CD4-positive, alpha-beta T cell (primary cell): ENCODE results near the gene RRAD. TPM values are rescaled to one million over a fixed set of nuclear protein-coding genes. Genes with fewer than 3 reads are reported as not detected.

ENCODE experiments used
- ATAC-seq: fragments of 200-7000 bp; cut with Tn5 transposase; one replicate; pipeline ENCODE4 v1.10.0; 2022; ENCODE audit warnings: mild to moderate bottlenecking; ENCODE audit not compliant: poor library complexity
- CTCF ChIA-PET: fragments of 350-600 bp; sonication (Branson Sonifier 250); formaldehyde crosslinking; loops from one replicate; lab custom pipeline; 2021; ENCODE audit warnings: antibody characterized with exemption, inconsistent platforms; lab: Charles Lee
- POLR2A ChIA-PET: fragments of 350-600 bp; sonication (Branson Sonifier 250); formaldehyde crosslinking; loops from one replicate; lab custom pipeline; 2021; ENCODE audit warnings: antibody characterized with exemption, inconsistent platforms; lab: Charles Lee
- DNase-seq, 14 experiments: peaks; one replicate each; pipeline ENCODE4 v3.0.0-alpha.2; 2013 to 2020; ENCODE audit warnings: mixed read lengths in 2 of 14
- H3K27ac ChIP-seq, 2 donors: one replicate each; pipeline versions ENCODE4 v1.5.1 to v1.7.0; 2013; ENCODE audit warnings: low read length in 2 of 2, low read depth in 1 of 2, mild to moderate bottlenecking in 1 of 2
- H3K27me3 ChIP-seq, 2 experiments: 1 replicate in 1 of 2; 2 replicates in 1 of 2; pipeline versions ENCODE4 v1.6.1 to v1.7.0; 2013; ENCODE audit warnings: low read length in 2 of 2, control low read depth in 1 of 2, mild to moderate bottlenecking in 1 of 2, moderate library complexity in 1 of 2; ENCODE audit not compliant: insufficient read depth in 2 of 2, control insufficient read depth in 1 of 2
- H3K36me3 ChIP-seq: one replicate; pipeline ENCODE4 v1.6.1; 2013; ENCODE audit warnings: low read length, control low read depth; ENCODE audit not compliant: insufficient read depth
- H3K4me1 ChIP-seq: one replicate; pipeline ENCODE4 v1.6.1; 2013; ENCODE audit warnings: low read length, control low read depth; ENCODE audit not compliant: insufficient read depth
- H3K4me3 ChIP-seq: one replicate; pipeline ENCODE4 v1.5.1; 2013; ENCODE audit warnings: mild to moderate bottlenecking, low read length, moderate library complexity
- H3K9me3 ChIP-seq, 2 experiments: 1 replicate in 1 of 2; 2 replicates in 1 of 2; pipeline versions ENCODE4 v1.6.1 to v1.7.0; 2013; ENCODE audit warnings: low read length in 2 of 2, mild to moderate bottlenecking in 2 of 2, control low read depth in 1 of 2, moderate library complexity in 1 of 2; ENCODE audit not compliant: control insufficient read depth in 1 of 2, insufficient read depth in 1 of 2
- H3K27ac Mint-ChIP-seq: one replicate; pipeline ENCODE4 v1.8.0; 2020; ENCODE audit warnings: mixed read lengths
- H3K27me3 Mint-ChIP-seq: one replicate; pipeline ENCODE4 v1.8.0; 2021; ENCODE audit warnings: mixed read lengths
- H3K36me3 Mint-ChIP-seq: one replicate; pipeline ENCODE4 v1.8.0; 2021; ENCODE audit warnings: low read depth, mixed read lengths
- H3K4me1 Mint-ChIP-seq: one replicate; pipeline ENCODE4 v1.8.0; 2021; ENCODE audit warnings: low read depth, mixed read lengths
- H3K4me3 Mint-ChIP-seq: one replicate; pipeline ENCODE4 v1.8.0; 2020; ENCODE audit warnings: mild to moderate bottlenecking, mixed read lengths
- H3K9me3 Mint-ChIP-seq: one replicate; pipeline ENCODE4 v1.8.0; 2020; ENCODE audit warnings: mixed read lengths
- CTCF ChIP-seq: fragments of 200-600 bp; IDR thresholded peaks from one replicate; pipeline ENCODE4 v1.8.0; 2022; ENCODE audit warnings: antibody characterized with exemption, mild to moderate bottlenecking
- intact Hi-C, 2 experiments: fragments of 100-400 bp; cut with DNase I in 1 of 2; cut with micrococcal nuclease in 1 of 2; formaldehyde crosslinking; loops; one replicate each; pipeline versions ENCODE4 v1.15.1 to v1.9.0; 2023 to 2025; cut with DNase I, micrococcal nuclease
- total RNA-seq, 174 experiments: library from RNA in 2 of 174; stranded (reverse) in 2 of 174; gene quantifications; one replicate each; pipeline ENCODE4 v1.2.3 and lab custom pipeline; 2021 to 2026

The RRAD gene
- total RNA-seq, 2 experiments from 2014 or later: 0.28 to 0.49 TPM

- no peak for ATAC-seq
- no peaks in the 10 kb centered on the region for H3K36me3 Mint-ChIP-seq
- Histone ChIP-seq H3K27me3 (peaks cover 4 to 15% of the 10 kb centered on the region in 2 experiments), H3K36me3 (no peaks in the 10 kb centered on the region), H3K4me1 (no peaks in the 10 kb centered on the region), H3K9me3 (peaks cover 0 to 5% of the 10 kb centered on the region in 2 experiments), H3K4me3 (no peak overlapping the region), H3K27ac (no peak overlapping the region)
- no peak overlapping the region for H3K27ac Mint-ChIP-seq
- intact Hi-C loops: no loop called here
- no peaks in the 10 kb centered on the region for H3K9me3 Mint-ChIP-seq
- no peak for TF ChIP-seq CTCF
- POLR2A ChIA-PET: no interaction called here
- H3K4me3 Mint-ChIP-seq: no peak overlapping the region
- no peak for DNase-seq
- CTCF ChIA-PET: no interaction called here
- no peaks in the 10 kb centered on the region for H3K4me1 Mint-ChIP-seq
- H3K27me3 Mint-ChIP-seq: peaks cover 13% of the 10 kb centered on the region
Measured at GRCh38 chr16:66917741-66918140, 7.6 kb downstream of the RRAD start.

DNA sequence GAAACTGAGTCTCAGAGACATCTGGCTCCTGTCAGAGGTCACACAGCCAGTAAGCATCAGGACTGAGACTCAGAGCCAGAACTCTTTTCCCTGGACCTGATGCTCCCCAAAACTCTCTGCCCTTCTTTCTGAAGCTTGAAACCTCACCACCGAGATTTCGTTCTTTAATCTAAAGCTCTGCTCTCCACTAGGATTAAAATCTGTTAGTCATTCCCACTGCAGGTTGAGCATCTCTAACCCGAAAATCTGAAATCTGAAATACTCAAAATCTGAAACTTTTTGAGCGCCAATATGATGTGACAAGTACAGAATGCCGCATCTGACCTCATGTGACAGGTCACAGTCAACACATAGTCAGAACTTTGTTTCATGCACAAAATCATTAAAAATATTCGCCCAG, 8.8 kb downstream of the RRAD start:
- Histone ChIP-seq H3K27me3 (peaks cover 4 to 9% of the 10 kb centered on the region in 2 experiments), H3K9me3 (no peaks in the 10 kb centered on the region), H3K27ac (no peak overlapping the region), H3K36me3 (no peaks in the 10 kb centered on the region), H3K4me1 (no peaks in the 10 kb centered on the region), H3K4me3 (no peak overlapping the region)
- Mint-ChIP-seq H3K9me3 (no peaks in the 10 kb centered on the region), H3K4me1 (no peaks in the 10 kb centered on the region), H3K27me3 (peaks cover 12% of the 10 kb centered on the region), H3K36me3 (no peaks in the 10 kb centered on the region), H3K27ac (no peak overlapping the region), H3K4me3 (no peak overlapping the region)
- ATAC-seq (no peak), DNase-seq (no peak)
- CTCF ChIA-PET: interaction anchor here (0.5 kb wide), 1 partner anchor 217 kb away, joined by 3 read pairs; no protein-coding TSS in a partner anchor
- intact Hi-C loops: no loop called here
- no peak for TF ChIP-seq CTCF
- POLR2A ChIA-PET: no interaction called here

GRCh38 chr16:66915041-66915440, 10.3 kb downstream of the RRAD start:
- H3K27me3 ChIP-seq: peaks cover 2 to 4% of the 10 kb centered on the region in 2 experiments
- Mint-ChIP-seq H3K27ac (no peak overlapping the region), H3K27me3 (peaks cover 4% of the 10 kb centered on the region), H3K9me3 (no peaks in the 10 kb centered on the region), H3K4me3 (no peak overlapping the region), H3K4me1 (no peaks in the 10 kb centered on the region), H3K36me3 (no peaks in the 10 kb centered on the region)
- intact Hi-C loops: no loop called here
- no peaks in the 10 kb centered on the region for H3K9me3 ChIP-seq
- ATAC-seq (no peak), DNase-seq (no peak)
- POLR2A ChIA-PET: no interaction called here
- CTCF ChIA-PET: no interaction called here
- H3K27ac ChIP-seq: no peak overlapping the region
- no peak overlapping the region for H3K4me3 ChIP-seq
- no peaks in the 10 kb centered on the region for H3K36me3 ChIP-seq
- H3K4me1 ChIP-seq: no peaks in the 10 kb centered on the region
- no peak for TF ChIP-seq CTCF
